Ascending aorta (tissue), 2 donors: ENCODE measurements around the gene RALGPS2. TPM values are rescaled to one million over a fixed set of nuclear protein-coding genes. Genes with fewer than 3 reads are reported as not detected.

Source experiments
- DNase-seq, 2 donors: peaks; one replicate each; pipeline ENCODE4 v3.0.0-alpha.2; 2019; ENCODE audit warnings: low spot score in 2 of 2
- H3K27ac ChIP-seq, 2 donors: fragments of 200-600 bp; sonication (generic); one replicate each; pipeline ENCODE4 v1.5.1; 2016 to 2017; ENCODE audit warnings: mild to moderate bottlenecking in 1 of 2
- H3K27me3 ChIP-seq: fragments of 200-600 bp; sonication (generic); one replicate; pipeline ENCODE4 v1.5.1; 2017
- H3K36me3 ChIP-seq, 2 donors: fragments of 200-600 bp; sonication (generic); one replicate each; pipeline ENCODE4 v1.5.1; 2016
- H3K4me1 ChIP-seq, 2 donors: fragments of 200-600 bp; sonication (generic); one replicate each; pipeline ENCODE4 v1.5.1; 2016 to 2017; ENCODE audit warnings: mild to moderate bottlenecking in 1 of 2
- H3K4me3 ChIP-seq, 2 donors: fragments of 200-600 bp; sonication (generic); one replicate each; pipeline ENCODE4 v1.5.1; 2016 to 2017; ENCODE audit warnings: mild to moderate bottlenecking in 1 of 2
- H3K9me3 ChIP-seq, 2 donors: fragments of 200-600 bp; sonication (generic); one replicate each; pipeline ENCODE4 v1.5.1; 2016
- CTCF ChIP-seq, 3 experiments: fragments of 200-600 bp in 2 of 3; fragments of 450-650 bp in 1 of 3; sonication (generic) in 2 of 3; IDR thresholded peaks; one replicate each; pipeline ENCODE4 v1.5.1; 2016 to 2019; ENCODE audit warnings: antibody characterized with exemption in 3 of 3, mild to moderate bottlenecking in 1 of 3, moderate library complexity in 1 of 3
- intact Hi-C: fragments of 100-400 bp; cut with DNase I; formaldehyde crosslinking; loops from one replicate; pipeline ENCODE4 v1.15.1; 2023
- total RNA-seq: library from RNA; depleted of rRNA; stranded (reverse); fragments of >200 nt; gene quantifications from one replicate; pipeline ENCODE4 v1.1.0, GENCODE V29; 2016

RALGPS2 gene
- total RNA-seq, 1 donor from 2014 or later, result 2.2 TPM

GRCh38 chr1:178940068-178940765 lies 215.2 kb downstream of the RALGPS2 start:
- Histone ChIP-seq H3K4me1 (peaks cover 18 to 44% of the 10 kb centered on the region in 2 donors), H3K36me3 (no peaks in the 10 kb centered on the region), H3K27ac (peak overlapping the region; percentile 89 to 93), H3K27me3 (no peaks in the 10 kb centered on the region), H3K9me3 (no peaks in the 10 kb centered on the region), H3K4me3 (peak overlapping the region in 1 of 2 donors; percentile 50)
- TF ChIP-seq CTCF (IDR thresholded peaks at IDR 0.05), result no peak
- intact Hi-C loops, result no loop called here
- no peak for DNase-seq

- H3K36me3 ChIP-seq, result no peaks in the 10 kb centered on the region
- no peak for TF ChIP-seq CTCF (IDR thresholded peaks at IDR 0.05)
- peaks cover 18 to 41% of the 10 kb centered on the region in 2 donors for H3K4me1 ChIP-seq
- DNase-seq, result no peak
- intact Hi-C loops, result no loop called here
- no peaks in the 10 kb centered on the region for H3K9me3 ChIP-seq
- no peaks in the 10 kb centered on the region for H3K27me3 ChIP-seq
- peak overlapping the region; percentile 89 to 93 for H3K27ac ChIP-seq
- no peak overlapping the region for H3K4me3 ChIP-seq
Observed at GRCh38 chr1:178941261-178941689, 216.2 kb downstream of the RALGPS2 start.

GRCh38 chr1:178941849-178942248 lies 216.8 kb downstream of the RALGPS2 start:
- Histone ChIP-seq H3K27ac (peak overlapping the region in 1 of 2 donors; percentile 93), H3K27me3 (no peaks in the 10 kb centered on the region), H3K36me3 (no peaks in the 10 kb centered on the region), H3K9me3 (no peaks in the 10 kb centered on the region), H3K4me3 (no peak overlapping the region), H3K4me1 (peaks cover 18 to 39% of the 10 kb centered on the region in 2 donors)
- DNase-seq, result no peak
- intact Hi-C loops, result no loop called here
- TF ChIP-seq CTCF (IDR thresholded peaks at IDR 0.05), result no peak

- H3K4me1 ChIP-seq, result peaks cover 18 to 36% of the 10 kb centered on the region in 2 donors
- intact Hi-C loops, result no loop called here
- TF ChIP-seq CTCF (IDR thresholded peaks at IDR 0.05), result no peak
- H3K36me3 ChIP-seq, result no peaks in the 10 kb centered on the region
- no peak overlapping the region for H3K4me3 ChIP-seq
- H3K9me3 ChIP-seq, result no peaks in the 10 kb centered on the region
- H3K27ac ChIP-seq, result peak overlapping the region in 1 of 2 donors; percentile 35
- DNase-seq, result no peak
- H3K27me3 ChIP-seq, result no peaks in the 10 kb centered on the region
Observed at GRCh38 chr1:178942285-178943198, 217.5 kb downstream of the RALGPS2 start.

DNA sequence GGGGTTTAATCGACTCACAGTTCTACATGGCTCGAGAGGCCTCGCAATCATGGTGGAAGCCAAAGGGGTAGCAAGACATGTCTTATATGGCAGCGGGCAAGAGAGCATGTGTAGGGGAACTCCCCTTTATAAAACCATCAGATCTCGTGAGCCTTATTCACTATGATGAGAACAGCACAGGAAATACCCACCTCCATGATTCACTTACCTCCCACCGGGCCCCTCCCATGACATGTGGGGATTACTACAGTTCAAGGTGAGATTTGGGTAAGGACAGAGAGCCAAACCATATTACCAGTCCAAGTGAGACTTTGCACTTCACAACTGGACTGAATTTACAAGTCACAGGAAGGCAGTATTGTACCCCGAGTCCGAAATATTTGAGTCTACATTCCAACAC lies 219.7 kb downstream of the RALGPS2 start:
- no peak for TF ChIP-seq CTCF (IDR thresholded peaks at IDR 0.05)
- no peak overlapping the region for H3K27ac ChIP-seq
- no peaks in the 10 kb centered on the region for H3K36me3 ChIP-seq
- H3K27me3 ChIP-seq, result no peaks in the 10 kb centered on the region
- no peak overlapping the region for H3K4me3 ChIP-seq
- H3K4me1 ChIP-seq, result peaks cover 10 to 23% of the 10 kb centered on the region in 2 donors
- no peak for DNase-seq
- intact Hi-C loops, result no loop called here
- H3K9me3 ChIP-seq, result no peaks in the 10 kb centered on the region
